ENCODE results near the gene ZNF483. TPM values are rescaled to one million over a fixed set of nuclear protein-coding genes. Genes with fewer than 3 reads are reported as not detected.

ZNF483 gene
- total and polyA plus RNA-seq, 9 of the 15 experiments (the other 6 are each of a cell fraction or from before 2014, with no cell fraction given): 0.04 to 1.0 (median 0.38) TPM

DNA sequence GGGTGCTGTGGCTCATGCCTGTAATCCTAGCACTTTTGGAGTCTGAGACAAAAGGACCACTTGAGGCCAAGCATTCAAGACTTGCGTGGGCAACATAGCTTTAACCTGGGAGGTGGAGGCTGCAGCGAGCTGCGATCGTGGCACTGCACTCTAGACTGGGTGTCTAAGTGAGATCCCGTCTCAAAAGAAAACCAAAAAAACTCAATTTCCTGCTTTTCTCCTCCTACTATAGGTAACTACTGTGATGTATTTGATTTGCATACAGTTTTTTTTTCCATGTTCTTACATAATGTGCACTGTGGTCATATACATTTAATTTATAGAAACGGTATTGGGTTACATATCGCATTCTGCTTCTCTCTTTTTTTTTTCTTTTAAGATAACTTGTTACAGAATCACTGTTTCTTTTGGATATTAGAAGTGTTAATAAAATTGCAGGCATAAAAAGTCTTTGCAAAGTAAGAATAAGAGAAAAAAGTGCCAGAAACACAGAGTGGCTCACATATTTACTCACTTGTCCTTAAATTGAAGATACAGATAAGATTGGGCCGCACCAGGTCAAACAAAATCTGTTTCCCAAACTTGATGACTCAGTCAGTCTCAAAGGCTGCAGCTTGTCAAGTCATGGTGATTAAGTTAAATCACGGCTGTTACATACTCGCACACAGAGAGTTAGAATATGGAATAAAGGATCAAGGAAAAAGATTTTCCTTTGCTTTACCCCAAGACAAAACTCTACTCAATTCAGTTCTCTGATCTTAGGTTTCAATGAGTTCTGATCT is 76.4 kb downstream of the ZNF483 start (continued):
- TF ChIP-seq ZNF764 (CRISPR knock-in tag; IDR thresholded peaks at IDR 0.05; ENCODE audit: low read depth): no peak
- TF ChIP-seq DDX20 (tag; IDR thresholded peaks at IDR 0.05; ENCODE audit: low read depth): no peak
- TF ChIP-seq POLR2AphosphoS2 (IDR thresholded peaks at IDR 0.05; ENCODE audit: low read length): no peak
- TF ChIP-seq SMC3 (conservative IDR thresholded peaks at IDR 0.05; ENCODE audit: insufficient read depth, low read depth, low read length): no peak
- TF ChIP-seq, protein P1, sequence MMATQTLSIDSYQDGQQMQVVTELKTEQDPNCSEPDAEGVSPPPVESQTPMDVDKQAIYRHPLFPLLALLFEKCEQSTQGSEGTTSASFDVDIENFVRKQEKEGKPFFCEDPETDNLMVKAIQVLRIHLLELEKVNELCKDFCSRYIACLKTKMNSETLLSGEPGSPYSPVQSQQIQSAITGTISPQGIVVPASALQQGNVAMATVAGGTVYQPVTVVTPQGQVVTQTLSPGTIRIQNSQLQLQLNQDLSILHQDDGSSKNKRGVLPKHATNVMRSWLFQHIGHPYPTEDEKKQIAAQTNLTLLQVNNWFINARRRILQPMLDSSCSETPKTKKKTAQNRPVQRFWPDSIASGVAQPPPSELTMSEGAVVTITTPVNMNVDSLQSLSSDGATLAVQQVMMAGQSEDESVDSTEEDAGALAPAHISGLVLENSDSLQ (IDR thresholded peaks at IDR 0.05): peak; percentile 27; the same call in 1 of the 2 replicates
- TF ChIP-seq, protein P2, sequence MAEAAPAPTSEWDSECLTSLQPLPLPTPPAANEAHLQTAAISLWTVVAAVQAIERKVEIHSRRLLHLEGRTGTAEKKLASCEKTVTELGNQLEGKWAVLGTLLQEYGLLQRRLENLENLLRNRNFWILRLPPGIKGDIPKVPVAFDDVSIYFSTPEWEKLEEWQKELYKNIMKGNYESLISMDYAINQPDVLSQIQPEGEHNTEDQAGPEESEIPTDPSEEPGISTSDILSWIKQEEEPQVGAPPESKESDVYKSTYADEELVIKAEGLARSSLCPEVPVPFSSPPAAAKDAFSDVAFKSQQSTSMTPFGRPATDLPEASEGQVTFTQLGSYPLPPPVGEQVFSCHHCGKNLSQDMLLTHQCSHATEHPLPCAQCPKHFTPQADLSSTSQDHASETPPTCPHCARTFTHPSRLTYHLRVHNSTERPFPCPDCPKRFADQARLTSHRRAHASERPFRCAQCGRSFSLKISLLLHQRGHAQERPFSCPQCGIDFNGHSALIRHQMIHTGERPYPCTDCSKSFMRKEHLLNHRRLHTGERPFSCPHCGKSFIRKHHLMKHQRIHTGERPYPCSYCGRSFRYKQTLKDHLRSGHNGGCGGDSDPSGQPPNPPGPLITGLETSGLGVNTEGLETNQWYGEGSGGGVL (CRISPR knock-in tag; IDR thresholded peaks at IDR 0.05): no peak
- no peak for TF ChIP-seq ELF2 (CRISPR knock-in tag; IDR thresholded peaks at IDR 0.05)
- TF ChIP-seq, protein P3, sequence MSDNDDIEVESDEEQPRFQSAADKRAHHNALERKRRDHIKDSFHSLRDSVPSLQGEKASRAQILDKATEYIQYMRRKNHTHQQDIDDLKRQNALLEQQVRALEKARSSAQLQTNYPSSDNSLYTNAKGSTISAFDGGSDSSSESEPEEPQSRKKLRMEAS (CRISPR knock-in tag; IDR thresholded peaks at IDR 0.05): no peak
- TF ChIP-seq ZNF174 (CRISPR knock-in tag; IDR thresholded peaks at IDR 0.05): no peak
- no peak for TF ChIP-seq PHF8 (IDR thresholded peaks at IDR 0.05; ENCODE audit: borderline replicate concordance, low read length)
- no peak for TF ChIP-seq NCOA4 (IDR thresholded peaks at IDR 0.05; ENCODE audit: partially characterized antibody)
- TF ChIP-seq ZNF778 (CRISPR knock-in tag; IDR thresholded peaks at IDR 0.05): no peak
- TF ChIP-seq, protein P4, sequence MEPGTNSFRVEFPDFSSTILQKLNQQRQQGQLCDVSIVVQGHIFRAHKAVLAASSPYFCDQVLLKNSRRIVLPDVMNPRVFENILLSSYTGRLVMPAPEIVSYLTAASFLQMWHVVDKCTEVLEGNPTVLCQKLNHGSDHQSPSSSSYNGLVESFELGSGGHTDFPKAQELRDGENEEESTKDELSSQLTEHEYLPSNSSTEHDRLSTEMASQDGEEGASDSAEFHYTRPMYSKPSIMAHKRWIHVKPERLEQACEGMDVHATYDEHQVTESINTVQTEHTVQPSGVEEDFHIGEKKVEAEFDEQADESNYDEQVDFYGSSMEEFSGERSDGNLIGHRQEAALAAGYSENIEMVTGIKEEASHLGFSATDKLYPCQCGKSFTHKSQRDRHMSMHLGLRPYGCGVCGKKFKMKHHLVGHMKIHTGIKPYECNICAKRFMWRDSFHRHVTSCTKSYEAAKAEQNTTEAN (CRISPR knock-in tag; IDR thresholded peaks at IDR 0.05): no peak
- TF ChIP-seq SMARCA4 (IDR thresholded peaks at IDR 0.05): peak; percentile 67; the same call in 1 of the 2 replicates
- TF ChIP-seq STAT5B (CRISPR knock-in tag; IDR thresholded peaks at IDR 0.05): no peak
- TF ChIP-seq NCOA1 (IDR thresholded peaks at IDR 0.05; ENCODE audit: low read depth): no peak
- TF ChIP-seq COPS2 (conservative IDR thresholded peaks at IDR 0.05): no peak
- TF ChIP-seq, protein P5, sequence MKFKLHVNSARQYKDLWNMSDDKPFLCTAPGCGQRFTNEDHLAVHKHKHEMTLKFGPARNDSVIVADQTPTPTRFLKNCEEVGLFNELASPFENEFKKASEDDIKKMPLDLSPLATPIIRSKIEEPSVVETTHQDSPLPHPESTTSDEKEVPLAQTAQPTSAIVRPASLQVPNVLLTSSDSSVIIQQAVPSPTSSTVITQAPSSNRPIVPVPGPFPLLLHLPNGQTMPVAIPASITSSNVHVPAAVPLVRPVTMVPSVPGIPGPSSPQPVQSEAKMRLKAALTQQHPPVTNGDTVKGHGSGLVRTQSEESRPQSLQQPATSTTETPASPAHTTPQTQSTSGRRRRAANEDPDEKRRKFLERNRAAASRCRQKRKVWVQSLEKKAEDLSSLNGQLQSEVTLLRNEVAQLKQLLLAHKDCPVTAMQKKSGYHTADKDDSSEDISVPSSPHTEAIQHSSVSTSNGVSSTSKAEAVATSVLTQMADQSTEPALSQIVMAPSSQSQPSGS (CRISPR knock-in tag; IDR thresholded peaks at IDR 0.05): no peak
- TF ChIP-seq, protein P6, sequence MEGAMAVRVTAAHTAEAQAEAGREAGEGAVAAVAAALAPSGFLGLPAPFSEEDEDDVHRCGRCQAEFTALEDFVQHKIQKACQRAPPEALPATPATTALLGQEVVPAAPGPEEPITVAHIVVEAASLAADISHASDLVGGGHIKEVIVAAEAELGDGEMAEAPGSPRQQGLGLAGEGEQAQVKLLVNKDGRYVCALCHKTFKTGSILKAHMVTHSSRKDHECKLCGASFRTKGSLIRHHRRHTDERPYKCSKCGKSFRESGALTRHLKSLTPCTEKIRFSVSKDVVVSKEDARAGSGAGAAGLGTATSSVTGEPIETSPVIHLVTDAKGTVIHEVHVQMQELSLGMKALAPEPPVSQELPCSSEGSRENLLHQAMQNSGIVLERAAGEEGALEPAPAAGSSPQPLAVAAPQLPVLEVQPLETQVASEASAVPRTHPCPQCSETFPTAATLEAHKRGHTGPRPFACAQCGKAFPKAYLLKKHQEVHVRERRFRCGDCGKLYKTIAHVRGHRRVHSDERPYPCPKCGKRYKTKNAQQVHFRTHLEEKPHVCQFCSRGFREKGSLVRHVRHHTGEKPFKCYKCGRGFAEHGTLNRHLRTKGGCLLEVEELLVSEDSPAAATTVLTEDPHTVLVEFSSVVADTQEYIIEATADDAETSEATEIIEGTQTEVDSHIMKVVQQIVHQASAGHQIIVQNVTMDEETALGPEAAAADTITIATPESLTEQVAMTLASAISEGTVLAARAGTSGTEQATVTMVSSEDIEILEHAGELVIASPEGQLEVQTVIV (CRISPR knock-in tag; IDR thresholded peaks at IDR 0.05; ENCODE audit: borderline replicate concordance): no peak
- TF ChIP-seq MIER1 (IDR thresholded peaks at IDR 0.05; ENCODE audit: low read depth): no peak

Measured in K562 (cell line).